Measurements from ENCODE around the gene RPS6KC1.

The RPS6KC1 gene

GRCh38 chr1:213120386-213120785, 69.3 kb downstream of the RPS6KC1 start:
- H3K4me2 ChIP-seq (ENCODE audit: low read length): no peak overlapping the region
- no peak overlapping the region for H3K4me3 ChIP-seq (ENCODE audit: low read length)

GRCh38 chr1:213120961-213121360, 69.9 kb downstream of the RPS6KC1 start:
- Histone ChIP-seq H3F3A (ENCODE audit: control insufficient read depth, insufficient read depth) (no peaks in the 10 kb centered on the region), H3K9me3 (ENCODE audit: control insufficient read depth, insufficient read depth, low read length) (no peaks in the 10 kb centered on the region), H3K36me3 (ENCODE audit: control insufficient read depth, low read length) (no peaks in the 10 kb centered on the region), H3K27me3 (ENCODE audit: control insufficient read depth, low read length) (no peaks in the 10 kb centered on the region), H3K4me1 (ENCODE audit: control insufficient read depth, low read length) (no peaks in the 10 kb centered on the region), H3K4me2 (ENCODE audit: low read length) (no peak overlapping the region), H3K27ac (ENCODE audit: low read depth, low read length) (no peak overlapping the region), H3K4me3 (ENCODE audit: low read length) (no peak overlapping the region), H4K20me1 (ENCODE audit: control insufficient read depth, insufficient read depth, low read depth, low read length) (no peaks in the 10 kb centered on the region), H3K79me2 (ENCODE audit: control insufficient read depth, low read length) (no peaks in the 10 kb centered on the region), H3K9me2 (replicated peaks; ENCODE audit: control insufficient read depth, low read length) (no peaks in the 10 kb centered on the region)
- no peak for TF ChIP-seq EZH2phosphoT487 (IDR thresholded peaks at IDR 0.05; ENCODE audit: borderline replicate concordance, low read length)
- no peak for TF ChIP-seq CTCF (IDR thresholded peaks at IDR 0.05; ENCODE audit: low read depth, low read length, poor library complexity, severe bottlenecking)

More at GRCh38 chr1:213120386-213120785, 69.3 kb downstream of the RPS6KC1 start:
- Histone ChIP-seq H3K4me1 (ENCODE audit: control insufficient read depth, low read length) (no peaks in the 10 kb centered on the region), H3K36me3 (ENCODE audit: control insufficient read depth, low read length) (no peaks in the 10 kb centered on the region), H3K9me2 (replicated peaks; ENCODE audit: control insufficient read depth, low read length) (no peaks in the 10 kb centered on the region), H3K27me3 (ENCODE audit: control insufficient read depth, low read length) (no peaks in the 10 kb centered on the region), H4K20me1 (ENCODE audit: control insufficient read depth, insufficient read depth, low read depth, low read length) (no peaks in the 10 kb centered on the region), H3K79me2 (ENCODE audit: control insufficient read depth, low read length) (no peaks in the 10 kb centered on the region), H3K9me3 (ENCODE audit: control insufficient read depth, insufficient read depth, low read length) (no peaks in the 10 kb centered on the region), H3F3A (ENCODE audit: control insufficient read depth, insufficient read depth) (no peaks in the 10 kb centered on the region), H3K27ac (ENCODE audit: low read depth, low read length) (no peak overlapping the region)
- no peak for TF ChIP-seq CTCF (IDR thresholded peaks at IDR 0.05; ENCODE audit: low read depth, low read length, poor library complexity, severe bottlenecking)
- TF ChIP-seq EZH2phosphoT487 (IDR thresholded peaks at IDR 0.05; ENCODE audit: borderline replicate concordance, low read length): no peak

- no peaks in the 10 kb centered on the region for H3K36me3 ChIP-seq (ENCODE audit: control insufficient read depth, low read length)
- H3K79me2 ChIP-seq (ENCODE audit: control insufficient read depth, low read length): no peaks in the 10 kb centered on the region
- H3K9me2 ChIP-seq (replicated peaks; ENCODE audit: control insufficient read depth, low read length): no peaks in the 10 kb centered on the region
- H3K27ac ChIP-seq (ENCODE audit: low read depth, low read length): no peak overlapping the region
- H3F3A ChIP-seq (ENCODE audit: control insufficient read depth, insufficient read depth): no peaks in the 10 kb centered on the region
- no peaks in the 10 kb centered on the region for H3K27me3 ChIP-seq (ENCODE audit: control insufficient read depth, low read length)
- H3K4me2 ChIP-seq (ENCODE audit: low read length): no peak overlapping the region
- H3K4me1 ChIP-seq (ENCODE audit: control insufficient read depth, low read length): no peaks in the 10 kb centered on the region
- TF ChIP-seq EZH2phosphoT487 (IDR thresholded peaks at IDR 0.05; ENCODE audit: borderline replicate concordance, low read length) (no peak), CTCF (IDR thresholded peaks at IDR 0.05; ENCODE audit: low read depth, low read length, poor library complexity, severe bottlenecking) (peak; percentile 37)
- H4K20me1 ChIP-seq (ENCODE audit: control insufficient read depth, insufficient read depth, low read depth, low read length): no peaks in the 10 kb centered on the region
- H3K9me3 ChIP-seq (ENCODE audit: control insufficient read depth, insufficient read depth, low read length): no peaks in the 10 kb centered on the region
- H3K4me3 ChIP-seq (ENCODE audit: low read length): no peak overlapping the region
Observed at GRCh38 chr1:213122514-213122929, 71.5 kb downstream of the RPS6KC1 start.

Data from DOHH2 (cell line).